Measurements from ENCODE around the gene ZFHX3. TPM values are rescaled to one million over a fixed set of nuclear protein-coding genes. Genes with fewer than 3 reads are reported as not detected.

Gene ZFHX3
- total RNA-seq, 4 donors from 2014 or later: 36.3 to 44.0 (median 38.1) TPM

DNA sequence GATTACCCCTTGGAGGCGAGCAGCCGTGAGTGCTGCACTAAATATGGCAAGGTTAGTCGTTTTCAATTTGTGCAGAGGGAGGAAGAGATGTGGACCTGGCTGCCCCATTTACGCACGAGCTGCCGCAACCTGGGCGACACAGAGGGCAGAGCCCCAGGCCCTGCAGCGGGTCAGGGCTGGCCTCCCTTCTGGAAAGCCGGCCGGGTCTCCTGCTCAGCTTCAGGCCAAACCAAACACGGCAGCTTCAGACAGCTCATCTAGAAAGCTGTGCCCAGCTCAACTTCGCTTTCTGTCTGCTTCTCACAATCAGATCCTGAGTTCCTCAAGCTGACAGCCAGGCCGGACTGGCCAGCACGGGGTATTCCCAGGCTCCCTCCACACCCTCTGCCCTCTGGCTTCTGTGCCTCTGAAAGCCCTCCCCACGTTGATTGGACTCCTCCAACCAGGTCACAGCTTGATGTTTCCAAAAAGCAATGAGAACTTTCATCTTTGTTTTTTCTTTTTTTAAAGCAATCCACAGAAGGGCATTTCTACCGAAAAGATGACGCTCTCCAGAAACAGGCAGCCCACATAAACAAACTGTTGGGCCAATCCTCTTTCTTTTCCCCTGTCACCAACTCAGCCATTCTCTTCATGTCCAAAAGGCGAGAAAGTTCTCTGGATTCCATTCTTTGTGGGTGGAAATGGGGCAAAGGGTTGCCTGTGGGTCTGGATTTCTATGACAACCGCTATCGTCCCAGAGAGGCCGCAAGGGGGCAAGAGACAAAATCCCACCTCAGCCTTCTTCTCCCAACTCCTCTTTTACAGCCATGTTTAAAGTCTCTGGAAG lies 189.0 kb downstream of the ZFHX3 start:
- H3K27me3 ChIP-seq: no peaks in the 10 kb centered on the region
- no peaks in the 10 kb centered on the region for H3K9me3 ChIP-seq
- peak in 1 of 2 donors; percentile 21 for DNase-seq (ENCODE audit: low spot score in 2 of 2)
- TF ChIP-seq, protein P1, sequence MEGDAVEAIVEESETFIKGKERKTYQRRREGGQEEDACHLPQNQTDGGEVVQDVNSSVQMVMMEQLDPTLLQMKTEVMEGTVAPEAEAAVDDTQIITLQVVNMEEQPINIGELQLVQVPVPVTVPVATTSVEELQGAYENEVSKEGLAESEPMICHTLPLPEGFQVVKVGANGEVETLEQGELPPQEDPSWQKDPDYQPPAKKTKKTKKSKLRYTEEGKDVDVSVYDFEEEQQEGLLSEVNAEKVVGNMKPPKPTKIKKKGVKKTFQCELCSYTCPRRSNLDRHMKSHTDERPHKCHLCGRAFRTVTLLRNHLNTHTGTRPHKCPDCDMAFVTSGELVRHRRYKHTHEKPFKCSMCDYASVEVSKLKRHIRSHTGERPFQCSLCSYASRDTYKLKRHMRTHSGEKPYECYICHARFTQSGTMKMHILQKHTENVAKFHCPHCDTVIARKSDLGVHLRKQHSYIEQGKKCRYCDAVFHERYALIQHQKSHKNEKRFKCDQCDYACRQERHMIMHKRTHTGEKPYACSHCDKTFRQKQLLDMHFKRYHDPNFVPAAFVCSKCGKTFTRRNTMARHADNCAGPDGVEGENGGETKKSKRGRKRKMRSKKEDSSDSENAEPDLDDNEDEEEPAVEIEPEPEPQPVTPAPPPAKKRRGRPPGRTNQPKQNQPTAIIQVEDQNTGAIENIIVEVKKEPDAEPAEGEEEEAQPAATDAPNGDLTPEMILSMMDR (IDR thresholded peaks at IDR 0.05): no peak
- peak in 1 of 2 donors; percentile 26 for TF ChIP-seq EP300 (IDR thresholded peaks at IDR 0.05)
- no peak for TF ChIP-seq POLR2A (IDR thresholded peaks at IDR 0.05)
- no peaks in the 10 kb centered on the region for H3K36me3 ChIP-seq
- 28 to 29% methylated on average over 21 of the region's 21 CpGs for WGBS, 2 donors
- peak overlapping the region in 1 of 4 donors; percentile 26 for H3K4me3 ChIP-seq
- H3K27ac ChIP-seq: peak overlapping the region; percentile 30 to 85 (median 60)
- peaks cover 0 to 40% (median 10%) of the 10 kb centered on the region in 4 donors for H3K4me1 ChIP-seq

DNA sequence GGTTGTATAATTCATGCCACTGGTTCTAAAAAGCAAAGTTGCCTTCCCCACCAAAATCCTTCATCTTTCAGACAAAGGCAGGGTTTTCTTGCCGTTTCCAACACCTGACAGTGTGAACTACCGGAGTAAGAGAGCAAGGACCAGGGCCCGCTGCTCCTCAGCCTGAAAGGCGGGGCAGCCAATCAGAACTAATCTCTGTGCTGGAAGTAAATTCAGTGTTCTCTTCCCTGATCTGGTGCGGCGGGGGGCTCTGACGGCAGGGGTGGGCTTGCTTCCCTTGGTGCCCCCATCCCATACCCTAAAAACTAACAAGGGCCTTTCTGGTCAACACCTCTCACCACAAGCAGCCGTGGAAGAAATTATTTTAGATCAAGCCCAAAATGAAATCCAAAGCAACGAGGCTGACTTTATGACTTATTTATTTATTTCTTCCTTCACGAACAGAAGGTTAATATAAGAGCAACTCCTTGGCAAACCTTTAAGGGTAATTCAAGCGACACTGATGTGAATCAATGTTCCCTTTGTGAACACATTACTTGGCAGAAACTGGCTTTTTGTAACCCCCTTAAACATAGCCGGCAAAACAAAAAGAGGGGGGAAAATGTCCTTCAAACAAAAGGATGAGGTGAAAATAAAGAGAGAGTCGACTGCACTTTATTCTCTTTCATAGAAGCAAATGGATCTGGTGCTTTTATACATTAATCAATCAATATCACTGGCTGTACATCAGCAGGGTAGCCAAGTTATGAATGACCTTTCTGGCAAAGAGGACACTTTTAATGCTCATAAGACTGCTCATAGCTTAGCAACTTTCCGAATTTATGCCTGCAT lies 189.9 kb downstream of the ZFHX3 start:
- Histone ChIP-seq H3K4me3 (peak overlapping the region in 1 of 4 donors; percentile 26), H3K36me3 (no peaks in the 10 kb centered on the region), H3K4me1 (peaks cover 0 to 48% (median 10%) of the 10 kb centered on the region in 4 donors), H3K27me3 (no peaks in the 10 kb centered on the region), H3K9me3 (no peaks in the 10 kb centered on the region), H3K27ac (peak overlapping the region; percentile 30 to 85 (median 60))
- TF ChIP-seq EP300 (IDR thresholded peaks at IDR 0.05) (no peak), POLR2A (IDR thresholded peaks at IDR 0.05) (no peak)
- TF ChIP-seq, protein P1 (IDR thresholded peaks at IDR 0.05): no peak
- 53% methylated on average over 14 of the region's 14 CpGs for WGBS, 2 donors
- DNase-seq (ENCODE audit: low spot score in 2 of 2): no peak

DNA sequence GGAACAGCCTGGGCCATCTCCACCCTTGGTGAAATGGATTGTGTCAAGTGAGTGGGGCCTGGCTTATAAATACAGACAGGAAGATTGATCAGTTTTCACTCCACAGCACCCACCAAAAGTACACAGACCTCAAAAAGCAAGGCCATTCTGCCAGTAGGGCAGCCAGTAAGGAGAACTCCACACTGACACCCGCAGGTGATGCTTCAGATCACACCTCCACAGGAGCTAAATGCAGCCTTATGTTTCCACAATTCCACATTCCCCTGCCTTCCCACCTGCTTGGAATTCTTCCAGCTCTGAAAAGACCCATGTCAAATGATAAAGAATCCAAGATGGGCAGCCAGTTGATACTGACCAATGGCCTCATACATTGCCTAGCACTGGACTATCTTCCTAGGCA lies 191.1 kb downstream of the ZFHX3 start:
- Histone ChIP-seq H3K36me3 (no peaks in the 10 kb centered on the region), H3K9me3 (no peaks in the 10 kb centered on the region), H3K4me3 (no peak overlapping the region), H3K27ac (no peak overlapping the region), H3K4me1 (peaks cover 0 to 49% (median 10%) of the 10 kb centered on the region in 4 donors), H3K27me3 (no peaks in the 10 kb centered on the region)
- no peak for TF ChIP-seq POLR2A (IDR thresholded peaks at IDR 0.05)
- TF ChIP-seq, protein P1 (IDR thresholded peaks at IDR 0.05): no peak
- no peak for TF ChIP-seq EP300 (IDR thresholded peaks at IDR 0.05)
- WGBS, 2 donors: 82 to 87% methylated on average over 1 of the region's 1 CpG
- DNase-seq (ENCODE audit: low spot score in 2 of 2): no peak

DNA sequence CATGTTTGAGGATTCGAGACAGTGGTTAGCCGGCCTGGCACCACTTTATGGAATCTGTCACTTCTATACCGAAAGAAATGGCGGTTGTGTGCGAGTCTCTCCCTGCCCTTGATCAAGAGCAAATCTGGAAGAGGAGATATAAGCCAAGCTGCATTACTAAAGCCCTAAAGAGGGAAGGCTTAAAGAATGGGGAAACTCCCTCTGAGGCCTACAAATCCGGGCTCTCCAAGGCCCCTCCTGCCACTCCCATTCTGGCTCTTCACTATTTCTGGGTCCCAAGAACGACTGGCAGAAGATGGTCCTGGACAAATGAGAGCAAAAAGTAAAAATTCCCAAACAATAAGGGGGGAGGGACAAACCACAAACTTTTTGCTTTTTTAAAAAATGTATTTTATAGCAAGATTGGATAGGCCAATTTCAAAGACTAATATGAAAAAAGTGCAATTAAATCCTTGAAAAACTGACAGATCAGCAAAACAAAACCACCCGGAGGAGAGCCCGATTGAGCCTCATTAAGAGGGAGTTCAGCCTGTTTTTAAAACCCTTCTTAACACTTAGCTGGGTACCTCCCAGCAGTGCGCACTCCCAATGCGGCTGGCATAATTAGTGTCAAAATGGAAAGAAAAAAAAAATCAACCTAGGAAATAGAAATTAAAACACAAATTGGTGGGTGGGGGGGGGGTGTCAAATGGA lies 193.5 kb downstream of the ZFHX3 start:
- 80 to 84% methylated on average over 11 of the region's 11 CpGs for WGBS, 2 donors
- TF ChIP-seq EP300 (IDR thresholded peaks at IDR 0.05): no peak
- no peak for TF ChIP-seq POLR2A (IDR thresholded peaks at IDR 0.05)
- TF ChIP-seq, protein P1 (IDR thresholded peaks at IDR 0.05): no peak

More for the DNA sequence above, 193.5 kb downstream of the ZFHX3 start:
- DNase-seq (ENCODE audit: low spot score in 2 of 2): no peak
- Histone ChIP-seq H3K4me3 (no peak overlapping the region), H3K36me3 (no peaks in the 10 kb centered on the region), H3K27ac (no peak overlapping the region), H3K27me3 (no peaks in the 10 kb centered on the region), H3K4me1 (peaks cover 0 to 60% (median 12%) of the 10 kb centered on the region in 4 donors), H3K9me3 (no peaks in the 10 kb centered on the region)

All from tibial nerve (tissue), 4 donors.